Gastrocnemius medialis (tissue), 4 donors: ENCODE data around the gene MYO1E. TPM values are rescaled to one million over a fixed set of nuclear protein-coding genes. Genes with fewer than 3 reads are reported as not detected.

ENCODE experiments used
- ATAC-seq, 2 donors: fragments of 150-250 bp; one replicate each; pipeline ENCODE4 v1.9.1; 2016
- DNase-seq, 2 donors: peaks; one replicate each; pipeline ENCODE4 v3.0.0-alpha.2; 2019
- H3K27ac ChIP-seq, 4 donors: fragments of 200-600 bp; sonication (generic); 1 replicate in 1 of 4; 2 replicates in 3 of 4; pipeline ENCODE4 v1.5.1; 2016 to 2018; ENCODE audit warnings: mild to moderate bottlenecking in 2 of 4, moderate library complexity in 1 of 4
- H3K27me3 ChIP-seq, 3 donors: fragments of 200-600 bp; sonication (generic) in 2 of 3; 1 replicate in 1 of 3; 2 replicates in 2 of 3; pipeline versions ENCODE4 v1.5.1 to v1.6.0; 2016 to 2019; ENCODE audit warnings: mild to moderate bottlenecking in 1 of 3, moderate library complexity in 1 of 3
- H3K36me3 ChIP-seq, 2 donors: fragments of 200-600 bp; sonication (generic) in 1 of 2; one replicate each; pipeline ENCODE4 v1.5.1; 2017 to 2018
- H3K4me1 ChIP-seq, 2 donors: fragments of 200-600 bp; sonication (generic) in 1 of 2; one replicate each; pipeline ENCODE4 v1.5.1; 2016 to 2017; ENCODE audit warnings: mild to moderate bottlenecking in 2 of 2
- H3K4me3 ChIP-seq, 4 donors: fragments of 200-600 bp; sonication (generic) in 3 of 4; 1 replicate in 1 of 4; 2 replicates in 3 of 4; pipeline ENCODE4 v1.5.1; 2016 to 2019; ENCODE audit warnings: mild to moderate bottlenecking in 2 of 4
- H3K9me3 ChIP-seq, 3 donors: fragments of 200-600 bp; sonication (generic) in 2 of 3; 1 replicate in 1 of 3; 2 replicates in 2 of 3; pipeline ENCODE4 v1.5.1; 2016 to 2019
- POLR2A ChIP-seq, 2 donors: fragments of 450-650 bp; IDR thresholded peaks; one replicate each; pipeline ENCODE4 v1.6.1; 2017; ENCODE audit warnings: antibody characterized with exemption in 2 of 2, mild to moderate bottlenecking in 2 of 2, moderate library complexity in 2 of 2
- in situ Hi-C, 4 donors: fragments of 200-750 bp; cut with MboI; loops; one replicate each; pipeline versions ENCODE4 v1.15.0 to v1.8.0; 2017; ENCODE audit warnings: low sequenced_read_pairs in 4 of 4
- intact Hi-C: fragments of 100-400 bp; cut with DNase I; formaldehyde crosslinking; loops from one replicate; pipeline ENCODE4 v1.15.1; 2023; ENCODE audit warnings: low total_unique reads
- total RNA-seq, 4 donors: library from RNA; depleted of rRNA; stranded (reverse); fragments of >200 nt; gene quantifications; one replicate each; pipeline versions ENCODE4 v1.1.0 to v1.2.3, GENCODE V29; 2016
- TF ChIP-seq, protein P1 (sequence below), 5 experiments: fragments of 450-650 bp in 3 of 5; fragments of 200-600 bp in 2 of 5; sonication (generic) in 2 of 5; IDR thresholded peaks in 4 of 5; conservative IDR thresholded peaks in 1 of 5; 1 replicate in 4 of 5; 2 replicates in 1 of 5; pipeline ENCODE4 v1.5.1; 2016 to 2019; ENCODE audit warnings: antibody characterized with exemption in 5 of 5, mild to moderate bottlenecking in 3 of 5, moderate library complexity in 3 of 5

The MYO1E gene
- total RNA-seq: 10 to 100 TPM; 12.8 to 39.6 (median 30.7) TPM

GRCh38 chr15:59372352-59373211, at the start of gene MYO1E:
MYO1E (minus strand) TSS chr15:59372871; CDS start chr15:59372500, 371 bp downstream.
- H3K27ac ChIP-seq: peak within 1 kb of the TSS; percentile 93 to 97 (median 97)
- no peaks in the 10 kb centered on the region for H3K27me3 ChIP-seq
- intact Hi-C loops: loop anchor here (2.0 to 10.0 kb wide), 6 partner anchors 64 to 598 kb away; partner anchors contain the start of genes MINDY2, RNF111 and SLTM
- no peaks in the 10 kb centered on the region for H3K9me3 ChIP-seq
- no peaks in the 10 kb centered on the region for H3K36me3 ChIP-seq
- H3K4me3 ChIP-seq: peak within 1 kb of the TSS; percentile 76 to 94 (median 88)
- in situ Hi-C loops: no loop called here
- ATAC-seq (peak; percentile 98), DNase-seq (peak; percentile 91 to 95)
- peak; percentile 88 to 98 for TF ChIP-seq POLR2A (IDR thresholded peaks at IDR 0.05)
- TF ChIP-seq, protein P1, sequence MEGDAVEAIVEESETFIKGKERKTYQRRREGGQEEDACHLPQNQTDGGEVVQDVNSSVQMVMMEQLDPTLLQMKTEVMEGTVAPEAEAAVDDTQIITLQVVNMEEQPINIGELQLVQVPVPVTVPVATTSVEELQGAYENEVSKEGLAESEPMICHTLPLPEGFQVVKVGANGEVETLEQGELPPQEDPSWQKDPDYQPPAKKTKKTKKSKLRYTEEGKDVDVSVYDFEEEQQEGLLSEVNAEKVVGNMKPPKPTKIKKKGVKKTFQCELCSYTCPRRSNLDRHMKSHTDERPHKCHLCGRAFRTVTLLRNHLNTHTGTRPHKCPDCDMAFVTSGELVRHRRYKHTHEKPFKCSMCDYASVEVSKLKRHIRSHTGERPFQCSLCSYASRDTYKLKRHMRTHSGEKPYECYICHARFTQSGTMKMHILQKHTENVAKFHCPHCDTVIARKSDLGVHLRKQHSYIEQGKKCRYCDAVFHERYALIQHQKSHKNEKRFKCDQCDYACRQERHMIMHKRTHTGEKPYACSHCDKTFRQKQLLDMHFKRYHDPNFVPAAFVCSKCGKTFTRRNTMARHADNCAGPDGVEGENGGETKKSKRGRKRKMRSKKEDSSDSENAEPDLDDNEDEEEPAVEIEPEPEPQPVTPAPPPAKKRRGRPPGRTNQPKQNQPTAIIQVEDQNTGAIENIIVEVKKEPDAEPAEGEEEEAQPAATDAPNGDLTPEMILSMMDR (IDR thresholded peaks at IDR 0.05 in 4 of 5, conservative IDR thresholded peaks at IDR 0.05 in 1 of 5): no peak
- H3K4me1 ChIP-seq: peaks cover 6 to 15% of the 10 kb centered on the region in 2 donors

DNA sequence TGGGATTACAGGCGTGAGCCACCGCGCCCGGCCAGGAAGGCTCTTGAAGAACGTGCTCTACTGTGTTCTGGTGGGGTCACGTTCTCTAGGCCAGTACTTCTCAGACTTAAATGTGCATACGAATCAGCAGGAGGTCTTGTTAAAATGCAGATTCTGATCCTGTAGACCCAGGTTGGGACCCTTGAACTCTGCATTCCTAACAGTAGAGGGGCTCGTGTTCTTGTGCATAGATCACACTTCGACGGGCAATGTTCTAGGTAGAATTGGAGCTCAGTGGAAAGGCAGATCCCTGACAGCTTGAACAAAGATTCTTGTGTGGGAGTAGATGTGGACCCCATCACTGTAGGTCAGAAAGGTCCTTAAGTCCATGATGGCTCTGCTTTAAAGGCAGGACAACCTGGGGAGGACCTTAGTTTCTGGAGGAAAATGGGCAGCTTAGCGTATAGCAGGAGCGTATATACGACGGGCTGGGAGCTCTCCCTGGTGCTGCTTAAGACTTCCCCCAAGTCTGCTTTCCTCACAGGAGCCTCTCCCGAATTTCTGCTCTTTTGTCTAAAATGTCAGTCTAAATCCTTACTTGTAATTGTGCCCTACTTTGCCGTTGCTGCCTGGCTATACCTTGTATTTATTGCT, 48.4 kb upstream of the MYO1E start:
- H3K4me3 ChIP-seq: no peak overlapping the region
- intact Hi-C loops (no loop called here), in situ Hi-C loops (no loop called here)

DNA sequence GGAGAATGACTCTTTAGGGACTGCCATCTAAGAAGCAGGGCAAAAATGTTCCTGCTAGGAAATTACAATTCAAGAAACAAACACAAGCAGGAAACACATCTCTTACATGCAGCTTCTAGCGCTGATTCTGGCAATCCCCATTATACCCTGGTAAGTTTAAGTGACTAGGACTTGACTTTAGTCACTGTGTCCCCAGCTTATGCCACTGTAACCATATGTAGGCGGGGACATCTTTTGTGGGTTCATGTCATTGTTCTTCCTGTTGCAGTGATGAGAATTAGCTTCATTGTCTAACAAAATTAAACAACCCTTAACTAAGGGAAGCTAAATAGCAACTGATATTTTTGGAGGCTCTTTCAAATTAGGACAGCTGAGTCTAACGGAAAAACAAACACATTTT, 47.4 kb upstream of the MYO1E start:
- ATAC-seq: no peak
- no peak overlapping the region for H3K4me3 ChIP-seq
- intact Hi-C loops: no loop called here
- no peaks in the 10 kb centered on the region for H3K4me1 ChIP-seq
- TF ChIP-seq, protein P1 (IDR thresholded peaks at IDR 0.05 in 4 of 5, conservative IDR thresholded peaks at IDR 0.05 in 1 of 5): no peak
- no peak for TF ChIP-seq POLR2A (IDR thresholded peaks at IDR 0.05)
- DNase-seq: no peak
- H3K27ac ChIP-seq: no peak overlapping the region
- in situ Hi-C loops: no loop called here
- H3K36me3 ChIP-seq: no peaks in the 10 kb centered on the region
- no peaks in the 10 kb centered on the region for H3K9me3 ChIP-seq
- H3K27me3 ChIP-seq: peaks cover 0 to 4% (median 3%) of the 10 kb centered on the region in 3 donors

More for the DNA sequence above, 48.4 kb upstream of the MYO1E start:
- H3K9me3 ChIP-seq: no peaks in the 10 kb centered on the region
- H3K27ac ChIP-seq: no peak overlapping the region
- DNase-seq: no peak
- H3K27me3 ChIP-seq: peaks cover 0 to 4% (median 3%) of the 10 kb centered on the region in 3 donors
- H3K36me3 ChIP-seq: no peaks in the 10 kb centered on the region
- ATAC-seq: no peak
- TF ChIP-seq, protein P1 (IDR thresholded peaks at IDR 0.05 in 4 of 5, conservative IDR thresholded peaks at IDR 0.05 in 1 of 5): no peak
- no peak for TF ChIP-seq POLR2A (IDR thresholded peaks at IDR 0.05)
- no peaks in the 10 kb centered on the region for H3K4me1 ChIP-seq

- Histone ChIP-seq H3K4me1 (no peaks in the 10 kb centered on the region), H3K27me3 (peaks cover 0 to 3% (median under 1%) of the 10 kb centered on the region in 3 donors), H3K27ac (no peak overlapping the region), H3K4me3 (no peak overlapping the region), H3K9me3 (no peaks in the 10 kb centered on the region), H3K36me3 (no peaks in the 10 kb centered on the region)
- DNase-seq: no peak
- ATAC-seq: no peak
- no peak for TF ChIP-seq POLR2A (IDR thresholded peaks at IDR 0.05)
- TF ChIP-seq, protein P1 (IDR thresholded peaks at IDR 0.05 in 4 of 5, conservative IDR thresholded peaks at IDR 0.05 in 1 of 5): no peak
- intact Hi-C loops (loop anchor here (10.0 kb wide), 1 partner anchor 244 kb away; no protein-coding TSS in a partner anchor), in situ Hi-C loops (no loop called here)
These were observed 46.5 kb upstream of the MYO1E start for GRCh38 chr15:59419170-59419569.
